Measurements from ENCODE around the gene FCN2. TPM values are rescaled to one million over a fixed set of nuclear protein-coding genes. Genes with fewer than 3 reads are reported as not detected.

FCN2 gene
- total RNA-seq, 1 donor, result not detected

DNA sequence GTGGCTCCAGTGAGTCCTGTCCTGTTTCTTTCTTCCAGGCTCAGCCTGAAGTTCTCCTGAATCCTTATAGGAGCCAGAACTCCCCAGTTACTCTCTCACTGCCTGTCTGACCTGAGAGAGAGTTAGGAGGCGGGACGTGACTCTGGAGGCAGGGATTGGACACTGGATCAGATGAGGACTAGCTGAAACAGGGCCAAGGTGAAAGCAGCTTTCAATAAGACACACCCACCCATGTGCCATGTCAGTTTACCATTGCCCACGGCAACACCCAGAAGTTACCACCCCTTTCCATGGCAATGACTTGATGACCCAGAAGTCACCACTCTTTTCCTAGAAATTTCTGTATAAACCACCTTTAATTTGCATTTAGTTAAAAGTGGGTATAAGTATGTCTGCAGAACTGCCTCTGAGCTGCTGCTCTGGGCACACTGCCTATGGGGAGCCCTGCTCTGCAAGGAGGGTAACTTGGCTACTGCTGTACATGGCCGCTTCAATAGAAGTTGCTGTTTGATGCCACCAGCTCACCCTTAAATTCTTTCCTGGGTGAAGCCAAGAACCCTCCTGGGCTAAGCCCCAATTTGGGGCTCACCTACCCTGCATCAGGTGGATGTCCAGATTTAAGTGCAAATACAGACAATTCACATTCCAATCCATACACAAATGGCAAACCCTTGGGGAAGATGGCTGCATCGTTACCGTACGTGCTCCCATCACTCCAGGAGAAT is 13.7 kb downstream of the FCN2 start:
- Histone ChIP-seq H3K4me2 (ENCODE audit: insufficient read depth, low read length) (no peak overlapping the region), H2AFZ (ENCODE audit: low read length) (no peak overlapping the region), H3K9me3 (ENCODE audit: low read depth, low read length) (no peaks in the 10 kb centered on the region), H4K20me1 (ENCODE audit: insufficient read depth, low read length) (no peaks in the 10 kb centered on the region), H3K4me3 (ENCODE audit: insufficient read depth, low read length) (no peak overlapping the region), H3K27me3 (ENCODE audit: insufficient read depth, low read length) (peaks cover 5% of the 10 kb centered on the region), H3K27ac (ENCODE audit: low read depth, low read length) (no peak overlapping the region), H3K79me2 (ENCODE audit: insufficient read depth, low read length) (no peaks in the 10 kb centered on the region), H3K36me3 (ENCODE audit: insufficient read depth, low read length) (no peaks in the 10 kb centered on the region), H3K4me1 (ENCODE audit: insufficient read depth, low read length) (peaks cover 4% of the 10 kb centered on the region)
- TF ChIP-seq, protein P1, sequence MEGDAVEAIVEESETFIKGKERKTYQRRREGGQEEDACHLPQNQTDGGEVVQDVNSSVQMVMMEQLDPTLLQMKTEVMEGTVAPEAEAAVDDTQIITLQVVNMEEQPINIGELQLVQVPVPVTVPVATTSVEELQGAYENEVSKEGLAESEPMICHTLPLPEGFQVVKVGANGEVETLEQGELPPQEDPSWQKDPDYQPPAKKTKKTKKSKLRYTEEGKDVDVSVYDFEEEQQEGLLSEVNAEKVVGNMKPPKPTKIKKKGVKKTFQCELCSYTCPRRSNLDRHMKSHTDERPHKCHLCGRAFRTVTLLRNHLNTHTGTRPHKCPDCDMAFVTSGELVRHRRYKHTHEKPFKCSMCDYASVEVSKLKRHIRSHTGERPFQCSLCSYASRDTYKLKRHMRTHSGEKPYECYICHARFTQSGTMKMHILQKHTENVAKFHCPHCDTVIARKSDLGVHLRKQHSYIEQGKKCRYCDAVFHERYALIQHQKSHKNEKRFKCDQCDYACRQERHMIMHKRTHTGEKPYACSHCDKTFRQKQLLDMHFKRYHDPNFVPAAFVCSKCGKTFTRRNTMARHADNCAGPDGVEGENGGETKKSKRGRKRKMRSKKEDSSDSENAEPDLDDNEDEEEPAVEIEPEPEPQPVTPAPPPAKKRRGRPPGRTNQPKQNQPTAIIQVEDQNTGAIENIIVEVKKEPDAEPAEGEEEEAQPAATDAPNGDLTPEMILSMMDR (IDR thresholded peaks at IDR 0.05; ENCODE audit: extremely low read depth, low read depth, low read length), result no peak
- no peak for DNase-seq (ENCODE audit: insufficient read length, low spot score, missing footprints)

DNA sequence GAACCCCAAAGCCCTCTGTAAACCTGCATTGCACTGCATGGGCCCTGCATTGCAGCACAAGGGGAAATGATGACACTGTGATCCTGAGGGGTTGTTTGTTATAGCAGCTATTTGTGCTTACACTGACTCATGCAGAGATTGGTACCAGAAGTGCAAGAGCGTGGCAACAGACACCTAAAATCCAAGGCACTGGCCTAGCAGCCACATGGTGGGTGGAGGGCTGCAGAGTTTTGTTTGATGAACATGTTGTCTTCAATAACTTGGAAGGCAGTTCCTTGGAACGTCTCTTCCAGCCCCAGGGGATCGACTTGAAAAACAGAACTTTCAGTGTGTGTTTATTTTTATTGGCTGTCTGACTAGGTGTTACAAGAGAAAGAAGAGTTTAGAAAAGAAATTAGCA is 14.5 kb downstream of the FCN2 start:
- H3K27ac ChIP-seq (ENCODE audit: low read depth, low read length), result no peak overlapping the region
- H3K79me2 ChIP-seq (ENCODE audit: insufficient read depth, low read length), result no peaks in the 10 kb centered on the region
- no peaks in the 10 kb centered on the region for H3K36me3 ChIP-seq (ENCODE audit: insufficient read depth, low read length)
- peaks cover 5% of the 10 kb centered on the region for H3K27me3 ChIP-seq (ENCODE audit: insufficient read depth, low read length)
- H3K4me2 ChIP-seq (ENCODE audit: insufficient read depth, low read length), result no peak overlapping the region
- H3K4me3 ChIP-seq (ENCODE audit: insufficient read depth, low read length), result no peak overlapping the region
- DNase-seq (ENCODE audit: insufficient read length, low spot score, missing footprints), result no peak
- H3K9me3 ChIP-seq (ENCODE audit: low read depth, low read length), result no peaks in the 10 kb centered on the region
- H2AFZ ChIP-seq (ENCODE audit: low read length), result no peak overlapping the region
- TF ChIP-seq, protein P1 (IDR thresholded peaks at IDR 0.05; ENCODE audit: extremely low read depth, low read depth, low read length), result no peak
- H4K20me1 ChIP-seq (ENCODE audit: insufficient read depth, low read length), result no peaks in the 10 kb centered on the region
- peaks cover 4% of the 10 kb centered on the region for H3K4me1 ChIP-seq (ENCODE audit: insufficient read depth, low read length)

DNA sequence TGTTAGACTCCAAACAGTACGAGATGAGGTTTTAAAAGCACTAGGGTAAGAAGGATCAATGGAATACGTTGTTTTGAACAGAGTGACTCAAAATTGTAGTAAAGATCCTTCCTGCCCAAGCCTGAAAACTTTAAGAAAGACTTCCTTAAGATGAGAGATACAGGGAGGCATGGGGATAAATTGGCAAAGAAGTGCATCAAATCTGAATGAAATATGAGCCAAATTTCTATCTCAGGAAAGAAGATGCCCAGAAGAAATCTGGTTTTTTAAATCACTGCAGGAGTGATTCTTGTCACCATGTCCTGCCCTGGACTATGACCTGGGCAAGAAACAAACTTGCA is 14.9 kb downstream of the FCN2 start:
- no peak for DNase-seq (ENCODE audit: insufficient read length, low spot score, missing footprints)
- Histone ChIP-seq H2AFZ (ENCODE audit: low read length) (no peak overlapping the region), H3K36me3 (ENCODE audit: insufficient read depth, low read length) (no peaks in the 10 kb centered on the region), H3K27ac (ENCODE audit: low read depth, low read length) (no peak overlapping the region), H3K4me1 (ENCODE audit: insufficient read depth, low read length) (peaks cover 4% of the 10 kb centered on the region), H3K27me3 (ENCODE audit: insufficient read depth, low read length) (peaks cover 5% of the 10 kb centered on the region), H3K79me2 (ENCODE audit: insufficient read depth, low read length) (no peaks in the 10 kb centered on the region), H3K4me2 (ENCODE audit: insufficient read depth, low read length) (no peak overlapping the region), H3K9me3 (ENCODE audit: low read depth, low read length) (no peaks in the 10 kb centered on the region), H4K20me1 (ENCODE audit: insufficient read depth, low read length) (no peaks in the 10 kb centered on the region), H3K4me3 (ENCODE audit: insufficient read depth, low read length) (no peak overlapping the region)
- TF ChIP-seq, protein P1 (IDR thresholded peaks at IDR 0.05; ENCODE audit: extremely low read depth, low read depth, low read length), result no peak

DNA sequence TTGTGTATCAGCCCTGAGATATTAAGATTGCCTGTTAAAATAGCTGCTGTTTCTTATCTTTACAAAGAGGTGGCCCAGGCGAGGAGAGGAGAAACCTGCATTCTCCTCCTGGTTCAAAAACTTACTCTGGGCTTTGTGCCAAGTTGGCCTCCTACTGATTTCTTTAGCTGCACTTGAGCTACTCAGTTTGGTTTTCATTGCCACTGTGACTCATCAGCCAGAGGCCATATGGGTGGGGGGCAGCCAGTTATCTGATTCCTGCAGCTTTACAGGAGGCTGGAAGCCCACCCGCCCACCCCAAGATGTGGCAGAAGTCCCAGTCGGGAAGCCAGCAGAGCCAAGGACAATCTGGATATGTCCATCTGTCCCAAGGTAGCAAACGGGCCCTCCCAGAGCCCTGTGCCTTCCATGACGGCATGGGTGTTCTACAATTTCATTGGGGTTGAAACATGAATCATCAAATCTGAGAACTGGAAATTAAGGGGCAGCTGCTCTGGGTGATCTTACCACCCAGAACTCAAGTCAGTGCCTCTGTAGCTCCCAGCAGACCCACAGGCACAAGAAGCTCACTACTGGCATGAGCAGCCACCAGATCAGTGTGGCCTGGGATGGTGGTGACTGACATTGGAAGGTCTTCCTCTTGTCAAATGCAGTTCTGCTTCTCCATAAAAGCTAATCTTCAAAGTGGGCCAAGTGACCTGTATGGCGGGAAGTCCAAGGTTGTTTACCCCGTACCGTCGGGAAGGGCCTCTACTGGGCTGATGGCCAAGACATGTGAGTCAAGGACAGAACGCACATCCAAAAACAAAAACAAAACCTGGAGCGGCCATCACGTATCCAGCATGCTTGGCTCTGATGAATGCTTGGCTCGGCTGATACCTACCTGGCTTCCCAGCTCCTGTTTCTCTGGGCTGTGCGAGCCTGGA is 15.6 kb downstream of the FCN2 start:
- Histone ChIP-seq H3K9me3 (ENCODE audit: low read depth, low read length) (no peaks in the 10 kb centered on the region), H3K4me2 (ENCODE audit: insufficient read depth, low read length) (no peak overlapping the region), H2AFZ (ENCODE audit: low read length) (no peak overlapping the region), H4K20me1 (ENCODE audit: insufficient read depth, low read length) (no peaks in the 10 kb centered on the region), H3K4me3 (ENCODE audit: insufficient read depth, low read length) (no peak overlapping the region), H3K4me1 (ENCODE audit: insufficient read depth, low read length) (peaks cover 4% of the 10 kb centered on the region), H3K27ac (ENCODE audit: low read depth, low read length) (no peak overlapping the region), H3K36me3 (ENCODE audit: insufficient read depth, low read length) (no peaks in the 10 kb centered on the region), H3K27me3 (ENCODE audit: insufficient read depth, low read length) (peaks cover 5% of the 10 kb centered on the region), H3K79me2 (ENCODE audit: insufficient read depth, low read length) (no peaks in the 10 kb centered on the region)
- TF ChIP-seq, protein P1 (IDR thresholded peaks at IDR 0.05; ENCODE audit: extremely low read depth, low read depth, low read length), result no peak
- peak; percentile 75 for DNase-seq (ENCODE audit: insufficient read length, low spot score, missing footprints)

Data from osteoblast (primary cell).